Measurements from ENCODE around the gene MICAL2. TPM values are rescaled to one million over a fixed set of nuclear protein-coding genes. Genes with fewer than 3 reads are reported as not detected.

MICAL2 gene
- total and polyA plus RNA-seq, 10 of the 15 experiments (the other 5 are each of a cell fraction or from before 2014, with no cell fraction given), result 0.90 to 5.6 (median 2.4) TPM

DNA sequence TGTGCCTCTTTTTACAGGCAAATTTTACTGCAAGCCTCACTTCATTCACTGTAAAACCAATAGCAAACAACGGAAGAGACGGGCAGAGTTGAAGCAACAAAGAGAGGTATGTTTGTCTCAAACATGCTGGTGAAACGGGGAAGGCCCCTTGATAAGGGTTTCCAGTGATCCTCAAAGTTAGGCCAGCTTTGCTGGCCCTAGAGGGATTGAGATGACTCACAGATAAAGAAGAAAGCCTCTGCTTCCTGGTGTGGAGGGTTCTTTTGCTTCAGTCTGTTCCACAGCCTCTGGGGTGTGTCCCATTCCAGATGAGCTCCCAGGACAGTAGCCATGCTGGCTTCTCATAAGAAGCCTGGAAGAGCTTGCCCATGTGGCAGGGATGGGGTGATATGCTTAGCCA, 148.1 kb downstream of the MICAL2 start (continued):
- TF ChIP-seq, protein P1, sequence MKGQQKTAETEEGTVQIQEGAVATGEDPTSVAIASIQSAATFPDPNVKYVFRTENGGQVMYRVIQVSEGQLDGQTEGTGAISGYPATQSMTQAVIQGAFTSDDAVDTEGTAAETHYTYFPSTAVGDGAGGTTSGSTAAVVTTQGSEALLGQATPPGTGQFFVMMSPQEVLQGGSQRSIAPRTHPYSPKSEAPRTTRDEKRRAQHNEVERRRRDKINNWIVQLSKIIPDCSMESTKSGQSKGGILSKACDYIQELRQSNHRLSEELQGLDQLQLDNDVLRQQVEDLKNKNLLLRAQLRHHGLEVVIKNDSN (IDR thresholded peaks at IDR 0.05; ENCODE audit: borderline replicate concordance, extremely low read length, insufficient read depth, low read depth, low read length), result no peak
- TF ChIP-seq HCFC1 (IDR thresholded peaks at IDR 0.05; ENCODE audit: low read length) (no peak), MYC (IDR thresholded peaks at IDR 0.05; ENCODE audit: insufficient read depth, insufficient read length, insufficient replicate concordance, low read length, severe bottlenecking) (no peak), YY1 (IDR thresholded peaks at IDR 0.05; ENCODE audit: low read depth, low read length) (no peak), ZNF274 (IDR thresholded peaks at IDR 0.05; ENCODE audit: insufficient read depth, insufficient read length) (no peak)

DNA sequence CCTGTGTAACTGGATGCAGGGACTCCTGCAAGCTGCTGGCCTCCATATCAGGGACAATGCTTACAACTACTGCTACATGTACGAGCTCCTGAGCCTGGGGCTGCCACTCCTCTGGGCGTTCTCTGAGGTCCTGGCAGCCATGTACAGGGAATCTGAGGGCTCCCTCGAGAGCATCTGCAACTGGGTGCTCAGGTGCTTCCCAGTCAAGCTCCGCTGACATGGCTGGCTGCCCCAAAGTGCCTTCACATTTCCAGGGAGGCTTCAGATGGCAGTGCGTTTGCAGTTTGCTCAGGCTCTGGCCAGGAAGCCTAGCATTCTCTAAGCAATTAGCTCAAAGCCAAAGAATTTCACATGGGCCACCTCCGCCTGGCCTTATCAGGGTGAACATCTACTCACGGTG, 149.6 kb downstream of the MICAL2 start:
- BruUV-seq (replicated peaks), result no TSS peak
- RAD21 ChIA-PET (ENCODE audit: unreplicated experiment), result no interaction called here
- no peak overlapping the region for H2AFZ ChIP-seq (ENCODE audit: control insufficient read depth, low read depth, low read length)
- CTCF ChIA-PET, result no interaction called here
- H4K20me1 ChIP-seq (ENCODE audit: control insufficient read depth, insufficient read depth), result no peaks in the 10 kb centered on the region
- POLR2A ChIA-PET, result no interaction called here
- TF ChIP-seq RAD21 (IDR thresholded peaks at IDR 0.05; ENCODE audit: insufficient read depth, low read depth, low read length) (no peak), POLR2A (IDR thresholded peaks at IDR 0.05; ENCODE audit: low read depth, low read length) (no peak)
- H3K4me2 ChIP-seq (ENCODE audit: control insufficient read depth, insufficient read depth), result no peak overlapping the region
- SMC1A ChIA-PET (ENCODE audit: uncharacterized antibody, unreplicated experiment), result no interaction called here
- no peaks in the 10 kb centered on the region for H3K79me2 ChIP-seq (ENCODE audit: control insufficient read depth, insufficient read depth, low read length)
- no peaks in the 10 kb centered on the region for H3K9me3 ChIP-seq (replicated peaks; ENCODE audit: control insufficient read depth, insufficient read depth, low read length)
- DNase-seq (ENCODE audit: low read depth, low spot score) (no peak), FAIRE-seq (no peak), ATAC-seq (no peak)
- H3K4me3 ChIP-seq, result no peak overlapping the region
- H3K27ac ChIP-seq (ENCODE audit: control insufficient read depth, insufficient read depth), result no peak overlapping the region
- no peak overlapping the region for H3K9ac ChIP-seq (ENCODE audit: control insufficient read depth, insufficient read depth, low read length)
- in situ Hi-C loops (cut with MboI), result no loop called here
- H3K36me3 ChIP-seq (ENCODE audit: control insufficient read depth in 2 of 2, insufficient read depth in 2 of 2, low read length in 1 of 2), result no peaks in the 10 kb centered on the region
- WGBS (ENCODE audit: insufficient coverage, insufficient replicate concordance, low lambda C conversion rate, missing lambda C conversion rate), result 23% methylated on average over 7 of the region's 7 CpGs
- H3K27me3 ChIP-seq (replicated peaks in 1 of 2; ENCODE audit: control insufficient read depth in 2 of 2, insufficient read depth in 2 of 2, low read length in 1 of 2), result peaks cover 0 to 5% of the 10 kb centered on the region in 2 experiments; a peak in 2 of 4 replicates
- no peaks in the 10 kb centered on the region for H3K4me1 ChIP-seq (ENCODE audit: control insufficient read depth, insufficient read depth, low read length)
- intact Hi-C loops (cut with micrococcal nuclease; ENCODE audit: unreplicated experiment), result no loop called here
